ENCODE measurements around the gene ATXN10.

Gene ATXN10

DNA sequence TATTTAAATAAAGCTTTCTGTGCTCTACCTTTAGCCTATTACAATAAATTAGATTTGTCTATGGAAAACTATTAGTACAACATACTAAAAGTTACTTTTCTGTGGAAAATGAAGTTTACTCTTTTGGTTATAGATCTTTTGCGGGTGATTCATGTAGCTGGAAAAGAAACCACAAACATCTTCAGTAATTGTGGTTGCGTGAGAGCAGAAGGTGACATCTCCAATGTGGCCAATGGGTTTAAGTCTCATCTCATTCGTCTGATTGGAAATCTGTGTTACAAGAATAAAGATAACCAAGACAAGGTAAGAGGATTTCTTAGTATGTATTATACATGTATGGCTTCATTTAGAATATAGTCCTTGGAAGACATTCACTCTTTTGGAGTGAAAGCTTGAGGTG lies 68.6 kb downstream of the ATXN10 start:
- no peak overlapping the region for H3K4me3 ChIP-seq (ENCODE audit: low read length in 2 of 2)
- H3K9ac ChIP-seq (ENCODE audit: low read length in 2 of 2) = no peak overlapping the region
- H3K27me3 ChIP-seq (ENCODE audit: control insufficient read depth in 1 of 2, insufficient read depth in 2 of 2, low read length in 2 of 2) = no peaks in the 10 kb centered on the region
- H3K27ac ChIP-seq (ENCODE audit: low read length) = no peak overlapping the region
- no peaks in the 10 kb centered on the region for H3K4me1 ChIP-seq (ENCODE audit: control insufficient read depth, insufficient read depth, low read length)
- H3K36me3 ChIP-seq (ENCODE audit: control insufficient read depth in 2 of 2, insufficient read depth in 2 of 2, low read length in 2 of 2) = peaks cover 34 to 39% of the 10 kb centered on the region in 2 donors
- H3K9me3 ChIP-seq (ENCODE audit: control insufficient read depth in 2 of 2, low read length in 2 of 2) = no peaks in the 10 kb centered on the region

DNA sequence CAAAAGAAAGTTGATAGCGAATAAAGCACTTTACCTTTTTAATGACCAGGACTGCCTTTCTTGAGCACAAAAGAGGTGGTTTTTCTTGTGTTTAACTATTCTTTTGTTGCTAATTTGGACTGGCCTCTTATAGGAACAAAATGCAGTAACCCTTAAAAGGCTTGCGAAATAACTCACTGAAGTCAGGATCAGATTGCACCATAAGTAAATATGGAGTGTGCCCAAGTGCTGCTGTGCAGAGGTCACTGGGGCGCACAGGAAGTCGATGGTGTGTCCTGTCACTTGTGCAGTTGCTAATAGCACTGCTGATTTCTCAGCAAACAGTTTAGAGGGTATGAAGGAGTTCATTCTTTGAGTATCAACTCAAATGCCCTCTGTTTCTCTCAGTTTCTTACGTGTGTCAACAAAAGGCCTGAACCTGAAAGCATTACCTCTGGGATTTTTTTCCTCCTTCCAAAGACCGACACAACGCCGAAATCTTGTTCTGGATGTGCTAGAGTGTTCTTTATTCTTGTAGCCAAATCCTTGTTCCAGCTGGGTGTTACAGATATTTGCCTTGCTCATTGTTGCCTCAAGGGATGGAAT lies 71.3 kb downstream of the ATXN10 start:
- H3K27ac ChIP-seq (ENCODE audit: low read length) = no peak overlapping the region
- H3K9ac ChIP-seq (ENCODE audit: low read length in 2 of 2) = no peak overlapping the region
- peaks cover 30 to 35% of the 10 kb centered on the region in 2 donors for H3K36me3 ChIP-seq (ENCODE audit: control insufficient read depth in 2 of 2, insufficient read depth in 2 of 2, low read length in 2 of 2)
- no peaks in the 10 kb centered on the region for H3K9me3 ChIP-seq (ENCODE audit: control insufficient read depth in 2 of 2, low read length in 2 of 2)
- no peak overlapping the region for H3K4me3 ChIP-seq (ENCODE audit: low read length in 2 of 2)
- H3K27me3 ChIP-seq (ENCODE audit: control insufficient read depth in 1 of 2, insufficient read depth in 2 of 2, low read length in 2 of 2) = no peaks in the 10 kb centered on the region
- H3K4me1 ChIP-seq (ENCODE audit: control insufficient read depth, insufficient read depth, low read length) = no peaks in the 10 kb centered on the region

DNA sequence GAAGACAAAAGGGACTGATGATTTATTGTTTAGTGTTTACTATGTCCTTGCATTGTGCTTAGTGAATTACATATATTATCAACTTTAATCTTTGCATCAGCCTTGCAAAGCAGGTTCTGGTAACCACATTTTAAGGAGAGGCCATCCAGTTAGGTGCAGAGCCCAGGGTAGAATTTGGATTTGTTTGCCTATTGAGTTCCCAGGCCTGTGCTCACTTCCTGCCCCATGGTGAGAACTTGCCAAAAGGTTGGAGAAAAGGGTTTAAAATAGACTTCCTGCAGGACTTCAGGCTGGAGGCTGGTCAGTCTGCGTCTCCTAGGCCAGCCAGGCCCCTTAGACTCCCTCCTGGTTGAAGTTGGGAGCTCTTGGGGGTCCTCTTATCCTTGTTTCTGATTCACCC lies 72.1 kb downstream of the ATXN10 start:
- Histone ChIP-seq H3K9ac (ENCODE audit: low read length in 2 of 2) (no peak overlapping the region), H3K27ac (ENCODE audit: low read length) (no peak overlapping the region), H3K27me3 (ENCODE audit: control insufficient read depth in 1 of 2, insufficient read depth in 2 of 2, low read length in 2 of 2) (no peaks in the 10 kb centered on the region), H3K9me3 (ENCODE audit: control insufficient read depth in 2 of 2, low read length in 2 of 2) (no peaks in the 10 kb centered on the region), H3K4me3 (ENCODE audit: low read length in 2 of 2) (no peak overlapping the region), H3K36me3 (ENCODE audit: control insufficient read depth in 2 of 2, insufficient read depth in 2 of 2, low read length in 2 of 2) (peaks cover 29 to 35% of the 10 kb centered on the region in 2 donors), H3K4me1 (ENCODE audit: control insufficient read depth, insufficient read depth, low read length) (no peaks in the 10 kb centered on the region)

DNA sequence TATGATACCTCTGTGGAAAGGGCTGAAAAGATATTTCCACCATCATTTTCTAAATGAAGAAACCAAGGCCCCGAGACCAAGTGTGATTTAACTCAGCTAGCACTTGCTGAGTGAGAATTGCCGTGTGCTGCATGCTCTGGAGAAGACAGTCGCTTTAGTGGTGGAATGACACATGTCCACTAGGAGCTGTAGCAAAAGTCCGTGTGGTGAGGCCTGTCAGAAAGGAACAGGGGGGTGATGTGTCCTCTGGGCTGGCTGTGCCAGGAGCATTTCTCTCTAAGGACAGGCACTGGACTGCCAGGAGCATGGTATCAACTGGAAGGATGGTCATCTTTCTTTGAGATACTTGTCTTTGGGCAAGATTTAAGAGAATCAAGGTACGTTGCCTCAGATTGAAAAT lies 72.8 kb downstream of the ATXN10 start:
- no peak overlapping the region for H3K9ac ChIP-seq (ENCODE audit: low read length in 2 of 2)
- no peaks in the 10 kb centered on the region for H3K27me3 ChIP-seq (ENCODE audit: control insufficient read depth in 1 of 2, insufficient read depth in 2 of 2, low read length in 2 of 2)
- no peak overlapping the region for H3K27ac ChIP-seq (ENCODE audit: low read length)
- H3K4me1 ChIP-seq (ENCODE audit: control insufficient read depth, insufficient read depth, low read length) = no peaks in the 10 kb centered on the region
- H3K4me3 ChIP-seq (ENCODE audit: low read length in 2 of 2) = no peak overlapping the region
- no peaks in the 10 kb centered on the region for H3K9me3 ChIP-seq (ENCODE audit: control insufficient read depth in 2 of 2, low read length in 2 of 2)
- H3K36me3 ChIP-seq (ENCODE audit: control insufficient read depth in 2 of 2, insufficient read depth in 2 of 2, low read length in 2 of 2) = peaks cover 25 to 29% of the 10 kb centered on the region in 2 donors

DNA sequence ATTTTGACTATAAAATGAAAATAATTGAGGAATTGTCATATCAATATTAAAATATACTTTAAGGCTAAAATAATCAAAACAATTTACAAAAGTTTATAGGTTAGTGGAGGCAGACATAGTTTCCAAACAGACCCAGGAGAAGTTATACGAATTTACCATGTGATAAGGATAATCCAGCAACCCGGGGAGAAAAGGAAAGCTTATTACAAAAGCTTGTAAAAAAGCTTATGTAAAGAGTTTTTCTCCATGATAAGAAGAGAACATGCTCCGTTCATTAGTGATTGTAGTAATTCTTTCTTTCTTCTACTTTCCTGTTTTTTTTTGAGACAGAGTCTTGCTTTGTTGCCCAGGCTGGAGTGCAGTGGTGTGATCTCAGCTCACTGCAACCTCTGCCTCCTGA lies 79.0 kb downstream of the ATXN10 start:
- Histone ChIP-seq H3K4me1 (ENCODE audit: control insufficient read depth, insufficient read depth, low read length) (no peaks in the 10 kb centered on the region), H3K27ac (ENCODE audit: low read length) (no peak overlapping the region), H3K9ac (ENCODE audit: low read length in 2 of 2) (no peak overlapping the region), H3K27me3 (ENCODE audit: control insufficient read depth in 1 of 2, insufficient read depth in 2 of 2, low read length in 2 of 2) (no peaks in the 10 kb centered on the region), H3K4me3 (ENCODE audit: low read length in 2 of 2) (no peak overlapping the region), H3K36me3 (ENCODE audit: control insufficient read depth in 2 of 2, insufficient read depth in 2 of 2, low read length in 2 of 2) (peaks cover 0 to 5% of the 10 kb centered on the region in 2 donors), H3K9me3 (ENCODE audit: control insufficient read depth in 2 of 2, low read length in 2 of 2) (no peaks in the 10 kb centered on the region)

DNA sequence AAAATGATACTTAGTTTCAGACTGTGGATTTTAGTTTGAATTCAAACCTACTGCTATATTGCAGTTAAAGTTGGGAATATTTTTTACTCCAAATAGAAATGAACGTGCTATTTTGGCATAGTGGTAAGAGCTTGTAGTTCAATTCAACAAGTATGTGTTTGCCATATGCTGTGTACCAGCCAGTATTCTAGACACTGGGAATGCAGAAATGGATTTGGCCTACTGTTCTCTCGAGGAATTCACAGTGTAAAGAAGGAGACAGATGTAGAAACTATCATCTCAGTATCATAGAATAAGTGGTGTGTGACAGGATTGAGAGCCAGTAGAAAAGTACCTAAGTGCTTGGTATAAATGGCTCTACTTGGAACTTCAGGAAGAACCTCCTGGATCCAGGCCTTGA lies 80.4 kb downstream of the ATXN10 start:
- Histone ChIP-seq H3K9me3 (ENCODE audit: control insufficient read depth in 2 of 2, low read length in 2 of 2) (no peaks in the 10 kb centered on the region), H3K36me3 (ENCODE audit: control insufficient read depth in 2 of 2, insufficient read depth in 2 of 2, low read length in 2 of 2) (peaks cover 0 to 5% of the 10 kb centered on the region in 2 donors), H3K4me1 (ENCODE audit: control insufficient read depth, insufficient read depth, low read length) (peaks cover 7% of the 10 kb centered on the region), H3K4me3 (ENCODE audit: low read length in 2 of 2) (no peak overlapping the region), H3K27ac (ENCODE audit: low read length) (no peak overlapping the region), H3K27me3 (ENCODE audit: control insufficient read depth in 1 of 2, insufficient read depth in 2 of 2, low read length in 2 of 2) (no peaks in the 10 kb centered on the region), H3K9ac (ENCODE audit: low read length in 2 of 2) (no peak overlapping the region)

DNA sequence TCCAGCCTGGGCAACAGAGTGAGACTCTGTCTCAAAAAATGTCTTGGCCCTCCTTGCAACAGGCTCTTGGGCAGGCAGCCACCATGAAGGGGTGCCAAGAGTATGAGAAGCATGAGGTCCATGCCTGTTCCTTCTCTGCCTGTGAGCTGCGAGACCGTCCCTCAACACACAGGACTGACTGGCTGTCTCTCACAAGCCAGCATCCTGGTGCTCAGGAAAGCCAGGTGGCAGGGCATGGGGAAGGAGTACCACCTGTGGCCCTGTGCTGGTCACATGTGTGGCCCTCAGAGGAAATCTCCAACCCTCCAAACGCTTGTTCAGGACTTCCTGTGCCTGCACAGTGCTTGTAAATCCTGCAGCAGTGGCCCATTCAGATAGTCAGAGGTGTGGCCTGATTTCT lies 83.2 kb downstream of the ATXN10 start:
- no peaks in the 10 kb centered on the region for H3K9me3 ChIP-seq (ENCODE audit: control insufficient read depth in 2 of 2, low read length in 2 of 2)
- no peaks in the 10 kb centered on the region for H3K27me3 ChIP-seq (ENCODE audit: control insufficient read depth in 1 of 2, insufficient read depth in 2 of 2, low read length in 2 of 2)
- no peak overlapping the region for H3K4me3 ChIP-seq (ENCODE audit: low read length in 2 of 2)
- H3K9ac ChIP-seq (ENCODE audit: low read length in 2 of 2) = no peak overlapping the region
- no peak overlapping the region for H3K27ac ChIP-seq (ENCODE audit: low read length)
- peaks cover 9% of the 10 kb centered on the region for H3K4me1 ChIP-seq (ENCODE audit: control insufficient read depth, insufficient read depth, low read length)
- peaks cover 0 to 5% of the 10 kb centered on the region in 2 donors for H3K36me3 ChIP-seq (ENCODE audit: control insufficient read depth in 2 of 2, insufficient read depth in 2 of 2, low read length in 2 of 2)

DNA sequence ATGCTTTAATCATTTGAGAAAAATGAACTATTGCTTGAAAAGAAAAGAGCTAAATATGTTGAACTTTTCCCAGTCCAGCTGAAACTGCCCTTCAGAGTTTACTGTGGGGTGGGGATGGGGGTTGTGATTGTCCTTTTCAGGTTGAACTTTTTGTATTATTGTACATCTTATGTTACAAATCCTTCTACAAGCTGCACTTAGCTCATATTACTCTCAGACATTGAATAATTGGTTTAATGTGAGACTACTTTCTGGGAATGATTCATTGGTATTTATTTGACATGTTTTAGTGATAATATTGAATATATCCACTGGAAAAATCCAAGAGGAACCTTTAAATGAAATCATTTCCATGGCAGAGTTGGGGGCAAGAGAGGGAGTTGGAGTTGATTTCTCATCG lies 84.9 kb downstream of the ATXN10 start:
- H3K9me3 ChIP-seq (ENCODE audit: control insufficient read depth in 2 of 2, low read length in 2 of 2) = no peaks in the 10 kb centered on the region
- H3K27ac ChIP-seq (ENCODE audit: low read length) = no peak overlapping the region
- no peaks in the 10 kb centered on the region for H3K27me3 ChIP-seq (ENCODE audit: control insufficient read depth in 1 of 2, insufficient read depth in 2 of 2, low read length in 2 of 2)
- H3K9ac ChIP-seq (ENCODE audit: low read length in 2 of 2) = no peak overlapping the region
- peaks cover 9% of the 10 kb centered on the region for H3K4me1 ChIP-seq (ENCODE audit: control insufficient read depth, insufficient read depth, low read length)
- H3K36me3 ChIP-seq (ENCODE audit: control insufficient read depth in 2 of 2, insufficient read depth in 2 of 2, low read length in 2 of 2) = peaks cover 2 to 5% of the 10 kb centered on the region in 2 donors
- no peak overlapping the region for H3K4me3 ChIP-seq (ENCODE audit: low read length in 2 of 2)

DNA sequence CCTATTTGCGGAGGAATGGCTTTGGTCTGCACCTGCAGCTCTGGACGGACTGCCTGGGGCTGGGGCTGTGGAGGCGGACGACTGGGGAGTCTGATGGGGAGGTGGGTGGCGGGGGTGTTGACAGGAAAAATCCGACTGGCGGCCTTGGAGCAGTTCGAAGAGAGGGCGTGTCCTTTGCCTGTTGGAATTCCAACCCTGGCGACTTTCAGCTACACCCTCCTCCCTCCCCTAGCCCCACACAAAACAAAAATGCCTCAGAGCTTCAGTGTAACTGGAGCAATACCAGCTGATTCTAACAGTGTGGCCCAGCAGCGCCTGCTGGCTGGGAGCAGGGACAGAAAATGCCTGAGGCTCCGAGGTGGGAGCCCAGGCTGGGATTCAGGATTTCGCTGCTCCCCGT lies 85.4 kb downstream of the ATXN10 start:
- peaks cover 2 to 5% of the 10 kb centered on the region in 2 donors for H3K36me3 ChIP-seq (ENCODE audit: control insufficient read depth in 2 of 2, insufficient read depth in 2 of 2, low read length in 2 of 2)
- H3K4me3 ChIP-seq (ENCODE audit: low read length in 2 of 2) = peak overlapping the region in 1 of 2 donors; percentile 15
- peaks cover 9% of the 10 kb centered on the region for H3K4me1 ChIP-seq (ENCODE audit: control insufficient read depth, insufficient read depth, low read length)
- H3K27me3 ChIP-seq (ENCODE audit: control insufficient read depth in 1 of 2, insufficient read depth in 2 of 2, low read length in 2 of 2) = no peaks in the 10 kb centered on the region
- H3K27ac ChIP-seq (ENCODE audit: low read length) = no peak overlapping the region
- H3K9me3 ChIP-seq (ENCODE audit: control insufficient read depth in 2 of 2, low read length in 2 of 2) = no peaks in the 10 kb centered on the region
- H3K9ac ChIP-seq (ENCODE audit: low read length in 2 of 2) = no peak overlapping the region

DNA sequence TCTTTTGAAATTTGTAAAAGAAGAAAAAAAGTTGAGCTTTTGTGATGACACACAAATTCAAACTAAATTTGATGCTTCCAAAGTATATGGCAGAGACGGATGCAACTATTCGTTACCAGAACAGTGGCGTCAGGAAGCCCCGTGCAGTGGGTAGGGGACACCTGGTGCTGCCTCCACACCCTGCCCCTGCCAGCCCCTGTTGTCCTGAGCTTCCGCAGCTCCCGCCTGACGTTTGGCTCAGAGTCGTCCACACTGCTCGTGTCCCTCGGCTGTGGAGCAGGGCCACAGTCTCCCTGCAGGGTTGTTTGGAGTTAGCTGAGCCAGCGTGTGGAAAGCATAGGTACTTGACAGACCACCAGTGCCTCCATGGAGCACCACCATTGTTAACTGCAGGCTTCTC lies 86.3 kb downstream of the ATXN10 start:
- Histone ChIP-seq H3K9ac (ENCODE audit: low read length in 2 of 2) (no peak overlapping the region), H3K4me3 (ENCODE audit: low read length in 2 of 2) (no peak overlapping the region), H3K36me3 (ENCODE audit: control insufficient read depth in 2 of 2, insufficient read depth in 2 of 2, low read length in 2 of 2) (peaks cover 2 to 10% of the 10 kb centered on the region in 2 donors), H3K4me1 (ENCODE audit: control insufficient read depth, insufficient read depth, low read length) (peaks cover 9% of the 10 kb centered on the region), H3K27me3 (ENCODE audit: control insufficient read depth in 1 of 2, insufficient read depth in 2 of 2, low read length in 2 of 2) (no peaks in the 10 kb centered on the region), H3K27ac (ENCODE audit: low read length) (no peak overlapping the region), H3K9me3 (ENCODE audit: control insufficient read depth in 2 of 2, low read length in 2 of 2) (no peaks in the 10 kb centered on the region)

DNA sequence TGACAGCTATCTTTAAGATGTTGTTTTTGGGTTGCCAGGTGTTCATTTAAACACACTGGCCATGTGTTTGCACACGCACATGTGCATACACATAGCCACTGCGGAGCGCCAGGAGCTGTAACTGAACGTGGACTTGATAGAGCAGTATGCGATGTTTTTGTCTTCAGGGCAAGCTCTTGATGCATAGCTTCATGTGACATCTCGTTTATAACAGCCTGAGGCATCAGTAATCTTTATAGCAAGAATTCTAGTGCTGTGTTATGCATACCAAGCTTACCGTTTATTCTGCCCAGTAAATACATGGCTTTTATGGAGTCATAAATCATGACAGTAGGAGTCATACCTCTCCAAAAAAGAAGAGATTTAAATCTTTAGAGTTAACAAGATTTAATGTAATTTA lies 87.0 kb downstream of the ATXN10 start:
- peaks cover 9% of the 10 kb centered on the region for H3K4me1 ChIP-seq (ENCODE audit: control insufficient read depth, insufficient read depth, low read length)
- no peaks in the 10 kb centered on the region for H3K9me3 ChIP-seq (ENCODE audit: control insufficient read depth in 2 of 2, low read length in 2 of 2)
- peaks cover 2 to 12% of the 10 kb centered on the region in 2 donors for H3K36me3 ChIP-seq (ENCODE audit: control insufficient read depth in 2 of 2, insufficient read depth in 2 of 2, low read length in 2 of 2)
- no peak overlapping the region for H3K4me3 ChIP-seq (ENCODE audit: low read length in 2 of 2)
- no peaks in the 10 kb centered on the region for H3K27me3 ChIP-seq (ENCODE audit: control insufficient read depth in 1 of 2, insufficient read depth in 2 of 2, low read length in 2 of 2)
- H3K9ac ChIP-seq (ENCODE audit: low read length in 2 of 2) = no peak overlapping the region
- no peak overlapping the region for H3K27ac ChIP-seq (ENCODE audit: low read length)

All from stomach smooth muscle (tissue), 2 donors.